Measurements from ENCODE around the gene OGFOD3. TPM values are rescaled to one million over a fixed set of nuclear protein-coding genes. Genes with fewer than 3 reads are reported as not detected.

OGFOD3 gene
- total RNA-seq, 2 experiments from 2014 or later: 31.1 to 32.9 TPM

DNA sequence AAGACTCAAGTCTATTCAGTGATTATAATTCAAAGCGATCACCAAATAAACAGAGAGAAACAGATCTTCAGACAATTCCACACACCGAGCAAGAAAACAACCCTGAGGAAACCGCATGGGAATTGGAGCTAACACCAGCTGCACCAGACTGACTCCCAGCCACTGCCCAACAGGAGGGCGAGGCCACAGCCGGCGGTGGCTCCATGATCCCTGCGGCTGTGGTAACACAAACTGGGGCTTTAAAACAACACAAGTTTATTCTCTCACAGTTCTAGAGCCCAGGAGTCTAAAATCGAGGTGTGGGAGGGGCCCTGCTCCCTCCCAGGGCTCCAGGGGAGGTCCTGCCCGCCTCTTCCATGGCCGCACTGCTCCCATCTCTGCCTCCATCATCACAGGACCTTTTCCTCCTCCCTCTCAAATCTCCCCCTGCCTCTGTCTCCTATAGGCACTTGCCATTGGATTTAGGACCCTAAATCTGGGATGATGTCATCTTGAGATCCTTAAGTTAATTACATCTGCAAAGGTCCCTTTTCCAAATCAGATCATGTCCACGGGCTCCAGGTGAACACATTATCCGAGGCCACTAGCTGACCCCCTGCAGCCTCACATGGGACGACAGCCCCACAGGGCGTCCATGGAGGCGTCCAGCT, 10.0 kb downstream of the OGFOD3 start:
- intact Hi-C loops (cut with micrococcal nuclease): no loop called here
- CTCF ChIA-PET: no interaction called here
- H3K9me3 Mint-ChIP-seq: no peaks in the 10 kb centered on the region
- H3K27me3 Mint-ChIP-seq (ENCODE audit: low read depth): no peaks in the 10 kb centered on the region
- H3K27ac Mint-ChIP-seq: no peak overlapping the region
- no peaks in the 10 kb centered on the region for H3K4me1 Mint-ChIP-seq (ENCODE audit: low read depth)
- H3K36me3 Mint-ChIP-seq (ENCODE audit: low read depth): peaks cover 15% of the 10 kb centered on the region
- no peak for DNase-seq
- H3K4me3 Mint-ChIP-seq: no peak overlapping the region

DNA sequence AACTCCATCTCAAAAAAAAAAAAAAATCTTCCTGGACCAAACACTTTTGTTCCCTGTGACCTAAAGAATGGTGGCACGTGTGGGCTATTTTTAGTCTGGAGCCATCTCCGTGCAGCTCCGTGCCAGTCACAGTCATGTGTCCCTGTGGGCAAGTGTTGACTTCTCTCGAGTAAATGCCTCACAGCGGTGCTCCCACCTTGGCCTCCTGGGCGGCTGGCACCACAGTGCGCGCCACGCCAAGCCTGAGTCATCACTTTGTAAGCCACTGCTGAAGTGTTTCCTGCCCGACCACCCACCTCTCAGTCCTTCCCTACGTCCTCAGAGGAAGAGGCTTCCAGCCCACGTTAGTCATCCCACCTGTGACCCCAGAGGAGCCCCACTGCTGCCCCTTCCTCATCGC, 11.1 kb downstream of the OGFOD3 start:
- no peak for DNase-seq
- H3K27me3 Mint-ChIP-seq (ENCODE audit: low read depth): no peaks in the 10 kb centered on the region
- H3K36me3 Mint-ChIP-seq (ENCODE audit: low read depth): peaks cover 18% of the 10 kb centered on the region
- intact Hi-C loops (cut with micrococcal nuclease): no loop called here
- no peaks in the 10 kb centered on the region for H3K4me1 Mint-ChIP-seq (ENCODE audit: low read depth)
- CTCF ChIA-PET: interaction anchor here (1.0 to 1.6 kb wide), 2 partner anchors 11 to 57 kb away, joined by 3 read pairs; partner anchors contain the start of gene HEXD
- no peaks in the 10 kb centered on the region for H3K9me3 Mint-ChIP-seq
- no peak overlapping the region for H3K4me3 Mint-ChIP-seq
- H3K27ac Mint-ChIP-seq: no peak overlapping the region

DNA sequence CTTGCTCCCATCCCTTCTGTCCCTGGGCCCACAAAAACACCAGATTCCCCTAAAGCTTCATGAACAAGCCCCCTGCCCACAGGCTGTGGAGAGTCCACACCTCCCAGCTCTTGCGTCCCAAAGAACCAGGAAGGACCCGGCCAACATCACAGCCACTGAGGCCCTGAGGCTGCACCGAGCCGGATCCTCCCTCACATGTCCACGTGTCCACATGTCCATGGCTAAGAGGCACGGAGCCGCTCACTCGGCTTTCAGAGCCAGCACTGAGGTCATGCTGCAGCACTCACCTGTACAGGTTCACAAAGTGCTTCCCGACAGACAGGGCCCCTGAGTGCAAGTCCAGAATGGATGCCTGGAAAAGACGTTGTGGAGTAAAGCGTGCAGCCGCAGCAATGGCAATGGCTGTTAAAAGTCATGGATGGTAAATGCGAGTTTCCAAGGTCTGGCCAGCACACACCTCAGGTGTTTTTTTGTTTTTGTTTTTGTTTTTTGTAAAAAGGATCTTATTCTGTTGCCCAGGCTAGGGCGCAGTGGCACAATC, 12.2 kb downstream of the OGFOD3 start:
- Mint-ChIP-seq H3K4me3 (no peak overlapping the region), H3K9me3 (no peaks in the 10 kb centered on the region), H3K27me3 (ENCODE audit: low read depth) (no peaks in the 10 kb centered on the region), H3K4me1 (ENCODE audit: low read depth) (peaks cover 7% of the 10 kb centered on the region), H3K36me3 (ENCODE audit: low read depth) (peaks cover 23% of the 10 kb centered on the region), H3K27ac (no peak overlapping the region)
- no peak for DNase-seq
- intact Hi-C loops (cut with micrococcal nuclease): no loop called here
- CTCF ChIA-PET: interaction anchor here (1.6 kb wide), 1 partner anchor 56 kb away, joined by 3 read pairs; no protein-coding TSS in a partner anchor

DNA sequence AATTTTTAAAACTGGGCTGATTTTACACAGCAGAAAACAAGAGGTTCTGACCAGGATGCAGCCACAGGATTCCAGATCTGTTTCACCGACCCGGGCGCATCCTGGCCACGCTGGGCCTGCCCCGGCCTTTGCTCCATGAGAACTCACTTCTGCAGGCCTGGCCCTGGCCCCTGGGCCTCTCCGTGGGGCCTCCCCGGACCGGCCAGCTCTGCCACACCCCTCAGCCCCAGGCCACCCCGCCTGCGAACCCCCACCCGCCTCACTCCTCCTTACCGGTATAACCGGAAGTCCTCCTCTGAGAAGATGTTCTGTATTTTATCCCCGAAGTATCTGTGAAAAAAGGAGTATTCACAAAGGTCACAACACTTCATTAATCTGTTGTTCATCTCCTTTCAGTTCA, 13.3 kb downstream of the OGFOD3 start:
- Mint-ChIP-seq H3K4me3 (no peak overlapping the region), H3K27ac (no peak overlapping the region), H3K27me3 (ENCODE audit: low read depth) (no peaks in the 10 kb centered on the region), H3K9me3 (no peaks in the 10 kb centered on the region), H3K4me1 (ENCODE audit: low read depth) (peaks cover 13% of the 10 kb centered on the region), H3K36me3 (ENCODE audit: low read depth) (peaks cover 26% of the 10 kb centered on the region)
- DNase-seq: no peak
- intact Hi-C loops (cut with micrococcal nuclease): no loop called here
- CTCF ChIA-PET: no interaction called here

DNA sequence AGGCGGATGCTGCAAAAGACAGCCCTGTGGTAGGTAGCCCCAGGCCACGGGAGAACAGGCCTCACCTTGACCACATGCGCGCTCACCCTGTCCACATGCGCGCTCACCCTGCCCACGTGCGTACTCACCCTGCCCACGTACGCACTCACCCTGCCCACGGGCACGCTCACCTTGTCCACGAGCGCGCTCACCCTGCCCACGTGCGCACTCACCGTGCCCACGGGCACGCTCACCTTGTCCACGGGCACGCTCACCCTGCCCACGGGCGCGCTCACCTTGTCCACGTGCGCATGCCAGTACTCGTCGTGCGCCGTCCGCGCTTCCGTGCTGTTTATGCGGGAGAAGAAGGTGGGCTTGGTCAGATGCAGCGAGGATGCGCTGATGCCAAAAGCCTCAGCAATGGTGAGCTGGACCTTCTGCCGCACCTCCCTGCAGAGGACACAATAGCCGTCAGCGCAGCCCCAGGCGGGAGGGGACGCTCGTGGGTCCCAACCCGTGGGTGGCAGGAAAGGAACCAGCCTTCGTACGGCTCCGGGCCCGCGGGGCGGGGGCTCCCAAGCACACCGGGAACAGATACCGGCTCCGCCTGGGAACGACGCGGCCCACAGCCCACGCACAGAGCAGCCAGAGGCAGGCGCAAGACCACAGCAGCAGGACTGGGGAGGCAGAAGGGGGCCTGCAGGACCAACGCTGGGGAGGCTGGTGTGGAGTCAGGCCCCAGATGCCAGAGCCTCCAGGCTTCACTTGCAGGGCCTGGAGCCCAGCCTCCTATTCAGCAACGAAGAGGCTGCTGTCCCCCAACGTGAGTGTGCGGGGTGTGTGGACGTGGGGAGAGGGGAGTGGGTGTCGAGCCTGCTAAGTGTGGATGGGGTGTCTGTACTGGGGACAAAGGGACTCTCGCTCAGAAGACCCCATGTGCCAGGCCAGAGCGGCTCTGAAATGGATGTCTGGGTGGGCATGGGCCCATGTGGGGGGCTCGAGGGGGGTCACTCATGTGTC, 14.4 kb downstream of the OGFOD3 start:
- intact Hi-C loops (cut with micrococcal nuclease): no loop called here
- CTCF ChIA-PET: no interaction called here
- peaks cover 23% of the 10 kb centered on the region for H3K36me3 Mint-ChIP-seq (ENCODE audit: low read depth)
- DNase-seq: no peak
- no peak overlapping the region for H3K4me3 Mint-ChIP-seq
- no peaks in the 10 kb centered on the region for H3K27me3 Mint-ChIP-seq (ENCODE audit: low read depth)
- no peak overlapping the region for H3K27ac Mint-ChIP-seq
- peaks cover 13% of the 10 kb centered on the region for H3K4me1 Mint-ChIP-seq (ENCODE audit: low read depth)
- no peaks in the 10 kb centered on the region for H3K9me3 Mint-ChIP-seq

DNA sequence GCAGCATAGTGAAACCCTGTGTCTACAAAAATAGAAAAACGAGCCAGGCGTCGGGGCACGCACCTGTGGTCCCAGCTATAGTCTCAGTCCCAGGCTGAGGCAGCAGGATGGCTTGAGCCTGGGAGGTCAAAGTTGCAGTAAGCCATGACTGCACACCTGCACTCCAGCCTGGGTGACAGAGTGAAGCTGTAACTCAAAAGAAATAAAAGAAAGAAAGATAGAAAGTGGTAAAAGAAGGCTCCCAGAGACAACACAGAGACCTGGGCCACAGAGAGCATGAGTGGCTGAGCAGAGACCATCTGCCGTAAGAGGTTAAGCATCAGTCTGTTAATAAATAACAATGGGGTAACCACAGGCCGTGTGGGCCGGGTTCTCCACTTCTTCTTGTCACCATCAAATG, 15.5 kb downstream of the OGFOD3 start:
- Mint-ChIP-seq H3K4me1 (ENCODE audit: low read depth) (peaks cover 13% of the 10 kb centered on the region), H3K9me3 (no peaks in the 10 kb centered on the region), H3K4me3 (no peak overlapping the region), H3K27ac (no peak overlapping the region), H3K36me3 (ENCODE audit: low read depth) (peaks cover 23% of the 10 kb centered on the region), H3K27me3 (ENCODE audit: low read depth) (no peaks in the 10 kb centered on the region)
- intact Hi-C loops (cut with micrococcal nuclease): no loop called here
- CTCF ChIA-PET: interaction anchor here (0.6 kb wide), 1 partner anchor 52 kb away, joined by 3 read pairs; no protein-coding TSS in a partner anchor
- DNase-seq: no peak

DNA sequence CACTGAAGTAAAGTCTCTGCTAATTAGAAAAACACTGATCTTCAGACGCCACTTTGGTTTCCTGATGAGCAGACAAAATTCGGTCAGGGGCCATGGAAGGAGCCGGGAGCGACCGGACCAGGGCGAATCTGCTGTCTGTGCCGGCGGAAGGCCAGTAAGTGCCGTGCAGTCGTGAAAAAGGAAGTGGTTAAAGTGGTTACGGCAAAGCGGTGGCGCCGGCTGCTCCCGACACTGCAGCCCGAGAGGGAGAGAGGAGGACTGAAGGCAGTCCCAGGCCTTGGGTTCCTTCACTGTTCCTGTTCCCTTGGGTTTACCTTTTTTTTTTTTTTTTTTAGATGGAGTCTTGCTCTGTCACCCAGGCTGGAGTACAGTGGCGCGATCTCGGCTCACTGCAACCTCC, 17.6 kb downstream of the OGFOD3 start:
- H3K4me1 Mint-ChIP-seq (ENCODE audit: low read depth): peaks cover 13% of the 10 kb centered on the region
- H3K27ac Mint-ChIP-seq: peak overlapping the region; percentile 43
- CTCF ChIA-PET: interaction anchor here (1.1 kb wide), 1 partner anchor 48 kb away, joined by 3 read pairs; no protein-coding TSS in a partner anchor
- H3K27me3 Mint-ChIP-seq (ENCODE audit: low read depth): no peaks in the 10 kb centered on the region
- H3K4me3 Mint-ChIP-seq: peak overlapping the region; percentile 70
- peak; percentile 75 for DNase-seq
- peaks cover 20% of the 10 kb centered on the region for H3K36me3 Mint-ChIP-seq (ENCODE audit: low read depth)
- no peaks in the 10 kb centered on the region for H3K9me3 Mint-ChIP-seq
- intact Hi-C loops (cut with micrococcal nuclease): no loop called here

DNA sequence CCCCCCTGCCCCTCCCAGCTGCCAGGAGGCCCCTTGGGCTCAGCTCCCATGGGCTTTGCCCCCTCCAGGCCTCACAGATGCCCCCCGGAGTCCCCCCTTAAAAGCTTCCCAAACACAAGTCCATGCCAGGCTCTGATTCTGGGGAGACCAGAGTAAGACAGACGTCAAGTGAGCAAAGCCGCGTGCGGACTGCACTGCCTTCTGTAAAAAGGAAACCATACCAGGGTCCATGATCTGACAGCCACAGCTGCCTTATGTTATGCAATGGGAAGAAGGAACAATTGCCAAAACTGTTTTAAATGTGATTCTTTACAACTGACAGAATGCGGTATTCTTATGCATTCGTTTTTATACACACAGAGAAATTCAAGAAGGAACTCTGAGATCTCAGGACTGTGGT, 18.2 kb downstream of the OGFOD3 start:
- Mint-ChIP-seq H3K27me3 (ENCODE audit: low read depth) (no peaks in the 10 kb centered on the region), H3K9me3 (no peaks in the 10 kb centered on the region), H3K4me3 (no peak overlapping the region), H3K4me1 (ENCODE audit: low read depth) (peaks cover 13% of the 10 kb centered on the region), H3K27ac (no peak overlapping the region), H3K36me3 (ENCODE audit: low read depth) (peaks cover 19% of the 10 kb centered on the region)
- no peak for DNase-seq
- CTCF ChIA-PET: interaction anchor here (0.6 to 1.3 kb wide), 4 partner anchors 47 to 455 kb away, joined by 3 to 5 read pairs (median 3); no protein-coding TSS in a partner anchor
- intact Hi-C loops (cut with micrococcal nuclease): no loop called here

DNA sequence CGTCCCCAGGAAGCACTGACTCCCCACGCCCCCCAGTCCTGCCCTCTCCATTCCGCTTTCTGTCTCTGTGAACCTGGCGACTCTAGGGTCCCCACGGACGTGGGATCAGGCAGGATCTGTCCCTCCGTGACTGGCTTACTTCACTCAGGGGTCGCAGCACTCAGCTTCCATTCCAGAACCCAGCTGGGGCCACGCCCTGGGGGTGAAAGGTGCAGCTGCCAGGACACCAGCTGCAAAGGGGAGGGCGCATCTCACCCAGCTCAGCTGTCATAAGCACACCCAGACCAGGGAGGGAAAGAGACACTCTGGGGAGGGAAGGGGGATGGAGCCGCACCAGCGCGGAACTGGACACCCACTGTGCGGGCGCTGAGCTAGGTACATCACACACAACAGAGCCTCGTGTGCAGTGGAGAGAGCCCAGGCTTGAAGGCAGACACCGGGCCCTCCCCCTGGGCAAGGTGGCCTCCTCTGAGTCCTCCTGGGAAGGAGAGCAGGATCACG, 18.7 kb downstream of the OGFOD3 start:
- CTCF ChIA-PET: interaction anchor here (0.6 to 1.3 kb wide), 4 partner anchors 22 to 454 kb away, joined by 3 to 5 read pairs (median 3); no protein-coding TSS in a partner anchor
- no peaks in the 10 kb centered on the region for H3K27me3 Mint-ChIP-seq (ENCODE audit: low read depth)
- H3K36me3 Mint-ChIP-seq (ENCODE audit: low read depth): peaks cover 18% of the 10 kb centered on the region

DNA sequence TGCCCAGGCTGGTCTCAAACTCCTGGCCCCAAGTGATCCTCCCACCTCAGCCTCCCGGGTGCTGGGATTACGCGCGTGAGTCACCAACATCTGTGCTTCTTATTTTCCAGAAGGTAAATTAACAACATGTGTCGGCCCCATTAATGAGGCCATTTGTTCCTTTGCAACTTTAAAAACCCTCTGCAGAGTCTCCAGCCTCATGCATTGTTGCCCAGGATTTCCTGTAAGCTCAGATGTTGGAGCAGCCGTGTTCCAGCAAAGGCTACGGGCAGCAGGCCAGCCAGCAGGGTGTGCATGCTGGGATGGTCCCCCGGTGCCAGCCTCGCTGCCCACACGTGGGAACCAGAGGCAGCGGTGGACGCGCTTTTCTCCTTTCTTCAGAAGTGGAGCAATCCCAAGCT, 19.3 kb downstream of the OGFOD3 start:
- peaks cover 16% of the 10 kb centered on the region for H3K36me3 Mint-ChIP-seq (ENCODE audit: low read depth)
- CTCF ChIA-PET: interaction anchor here (0.6 kb wide), 1 partner anchor 21 kb away, joined by 3 read pairs; no protein-coding TSS in a partner anchor
- intact Hi-C loops (cut with micrococcal nuclease): no loop called here
- H3K4me1 Mint-ChIP-seq (ENCODE audit: low read depth): peaks cover 13% of the 10 kb centered on the region
- H3K27me3 Mint-ChIP-seq (ENCODE audit: low read depth): no peaks in the 10 kb centered on the region
- no peaks in the 10 kb centered on the region for H3K9me3 Mint-ChIP-seq
- H3K27ac Mint-ChIP-seq: no peak overlapping the region
- H3K4me3 Mint-ChIP-seq: no peak overlapping the region
- no peak for DNase-seq

More for the DNA sequence above, 18.7 kb downstream of the OGFOD3 start:
- no peak overlapping the region for H3K4me3 Mint-ChIP-seq
- intact Hi-C loops (cut with micrococcal nuclease): no loop called here
- no peaks in the 10 kb centered on the region for H3K9me3 Mint-ChIP-seq
- H3K4me1 Mint-ChIP-seq (ENCODE audit: low read depth): peaks cover 13% of the 10 kb centered on the region
- H3K27ac Mint-ChIP-seq: no peak overlapping the region
- no peak for DNase-seq

DNA sequence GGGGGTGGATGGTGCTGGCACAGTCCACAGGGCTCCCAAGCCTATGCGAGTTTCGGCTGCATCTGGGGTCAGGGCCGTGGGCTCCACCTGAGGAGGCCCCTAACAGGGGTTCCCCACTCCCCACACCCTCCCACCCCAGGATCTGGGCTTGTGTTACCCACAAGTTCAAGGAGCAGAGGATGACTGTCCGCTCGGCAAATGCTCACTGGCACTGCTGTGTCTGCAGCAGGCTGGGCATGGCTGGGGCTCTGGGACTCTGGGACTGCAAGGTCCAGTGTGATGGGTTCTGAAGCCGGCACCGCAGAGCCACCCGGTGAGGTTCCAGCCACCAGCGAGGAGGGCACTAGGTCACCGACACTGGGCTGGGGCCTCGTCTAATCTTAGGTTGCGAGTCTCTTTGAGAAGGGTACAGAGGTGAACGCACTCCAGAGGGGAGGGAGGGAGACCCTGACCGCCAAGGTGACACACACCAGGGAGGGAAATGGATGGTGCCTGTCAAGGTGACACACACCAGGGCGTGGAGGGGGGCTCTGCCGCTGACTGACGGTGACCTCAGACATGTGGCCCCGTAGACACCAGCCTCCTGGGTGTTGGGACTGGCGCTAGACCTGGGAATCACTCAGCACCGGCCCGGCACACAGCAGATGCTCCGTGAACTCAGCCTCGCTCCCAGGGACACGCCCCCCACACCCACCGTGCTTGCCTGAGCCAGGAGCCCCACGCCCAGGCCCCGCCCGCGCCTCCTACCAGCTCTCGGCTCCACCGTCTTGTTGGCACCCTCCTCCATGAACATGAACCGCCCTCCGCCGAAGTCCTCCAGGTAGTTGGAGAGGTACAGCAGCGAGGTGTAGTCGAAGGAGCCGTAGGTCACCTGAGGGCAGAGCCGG, 20.7 kb downstream of the OGFOD3 start:
- intact Hi-C loops (cut with micrococcal nuclease): no loop called here
- no peak overlapping the region for H3K4me3 Mint-ChIP-seq
- CTCF ChIA-PET: no interaction called here
- H3K4me1 Mint-ChIP-seq (ENCODE audit: low read depth): peaks cover 13% of the 10 kb centered on the region
- peaks cover 10% of the 10 kb centered on the region for H3K36me3 Mint-ChIP-seq (ENCODE audit: low read depth)
- H3K9me3 Mint-ChIP-seq: no peaks in the 10 kb centered on the region
- H3K27me3 Mint-ChIP-seq (ENCODE audit: low read depth): no peaks in the 10 kb centered on the region
- no peak overlapping the region for H3K27ac Mint-ChIP-seq
- no peak for DNase-seq

Data from activated naive CD4-positive, alpha-beta T cell treated with anti-CD3 and anti-CD28 coated beads for 36 hours (primary cell).